HG03354 (cell line): ENCODE data around the gene NUDT8.
"Not testable (repeated sequence)": the region's sequence is repeated elsewhere in the genome, so short reads cannot be mapped to it uniquely, and the experiment has no call there.

Source experiments
- ATAC-seq: cut with Tn5 transposase; IDR thresholded peaks from one replicate; pipeline ENCODE4 v1.9.1; 2021; ENCODE audit warnings: mild to moderate bottlenecking; ENCODE audit not compliant: unreplicated experiment, poor library complexity, severe bottlenecking

The NUDT8 gene

GRCh38 chr11:67615728-67616430 lies 13.9 kb downstream of the NUDT8 start:
- ATAC-seq = no peak

- no peak for ATAC-seq
Measured at GRCh38 chr11:67614730-67615714, 14.7 kb downstream of the NUDT8 start.

- peak; percentile 83 for ATAC-seq
Measured at GRCh38 chr11:67613960-67614715, 15.6 kb downstream of the NUDT8 start.

GRCh38 chr11:67613313-67613959 lies 16.3 kb downstream of the NUDT8 start:
- no peak for ATAC-seq

GRCh38 chr11:67612751-67613150 lies 17.0 kb downstream of the NUDT8 start:
- no peak for ATAC-seq

GRCh38 chr11:67611704-67612587 lies 17.8 kb downstream of the NUDT8 start:
- ATAC-seq = no peak

- no peak for ATAC-seq
Measured at GRCh38 chr11:67611165-67611564, 18.6 kb downstream of the NUDT8 start.

- ATAC-seq = no peak
Measured at GRCh38 chr11:67610302-67610868, 19.4 kb downstream of the NUDT8 start.

GRCh38 chr11:67609316-67609715 lies 20.4 kb downstream of the NUDT8 start:
- ATAC-seq = no peak

GRCh38 chr11:67608486-67608885 lies 21.3 kb downstream of the NUDT8 start:
- no peak for ATAC-seq

- ATAC-seq = no peak
Measured at GRCh38 chr11:67607507-67607906, 22.2 kb downstream of the NUDT8 start.

- ATAC-seq = peak; percentile 97
Measured at GRCh38 chr11:67606492-67607295, 23.0 kb downstream of the NUDT8 start, which contains the start of gene NDUFV1. TSS of gene NDUFV1 (plus strand) at chr11:67606936. CDS start at chr11:67607005, 69 bp downstream.

- no peak for ATAC-seq
Measured at GRCh38 chr11:67606093-67606491, 23.6 kb downstream of the NUDT8 start.

- ATAC-seq = no peak
Measured at GRCh38 chr11:67605231-67606011, 24.3 kb downstream of the NUDT8 start.

- ATAC-seq = no peak
Measured at GRCh38 chr11:67604815-67605214, 24.9 kb downstream of the NUDT8 start.

- not testable (repeated sequence) for ATAC-seq
Measured at GRCh38 chr11:67604119-67604518, 25.6 kb downstream of the NUDT8 start.

GRCh38 chr11:67601098-67601497 lies 28.6 kb downstream of the NUDT8 start:
- ATAC-seq = no peak
